SK-N-SH (cell line): ENCODE results near the gene AK6.

Experiments
- CHD2 ChIP-seq: fragments of 150-350 bp; IDR thresholded peaks from 2 replicates; pipeline ENCODE4 v1.6.1; 2018; ENCODE audit warnings: low read length; ENCODE audit not compliant: partially characterized antibody
- CTCF ChIP-seq: fragments of 200-600 bp; sonication (generic); IDR thresholded peaks from 2 replicates; pipeline ENCODE4 v1.6.1; 2017; ENCODE audit warnings: antibody characterized with exemption, mild to moderate bottlenecking, moderate library complexity
- EP300 ChIP-seq, 2 experiments: IDR thresholded peaks; 2 replicates each; pipeline versions ENCODE4 v1.4.0 to v1.6.1; 2012; ENCODE audit warnings: borderline replicate concordance in 1 of 2, low read depth in 1 of 2, low read length in 1 of 2
- NFIC ChIP-seq: IDR thresholded peaks from 2 replicates; pipeline ENCODE4 v1.4.0; 2012; ENCODE audit warnings: borderline replicate concordance
- POLR2AphosphoS5 ChIP-seq: IDR thresholded peaks from 2 replicates; pipeline ENCODE4 v1.6.1; 2012; ENCODE audit warnings: low read depth, low read length
- RAD21 ChIP-seq: IDR thresholded peaks from 2 replicates; pipeline ENCODE4 v1.6.1; 2012; ENCODE audit warnings: mild to moderate bottlenecking, low read length
- REST ChIP-seq: IDR thresholded peaks from 2 replicates; pipeline ENCODE4 v1.6.1; 2012; ENCODE audit warnings: mild to moderate bottlenecking, low read depth, low read length, moderate library complexity
- USF2 ChIP-seq: fragments of 150-350 bp; IDR thresholded peaks from 2 replicates; pipeline ENCODE4 v1.6.1; 2017; ENCODE audit warnings: antibody characterized with exemption, low read length, low read depth, borderline replicate concordance
- YY1 ChIP-seq: IDR thresholded peaks from 2 replicates; pipeline ENCODE4 v1.4.0; 2012; ENCODE audit warnings: low read depth, mild to moderate bottlenecking
- ZBTB33 ChIP-seq: IDR thresholded peaks from 2 replicates; pipeline ENCODE4 v1.4.0; 2012; ENCODE audit warnings: low read depth, borderline replicate concordance

- TF ChIP-seq CTCF (no peak), REST (no peak), RAD21 (no peak), EP300 (IDR thresholded peaks at IDR 0.05; ENCODE audit: borderline replicate concordance in 1 of 2, low read depth in 1 of 2, low read length in 1 of 2) (no peak), NFIC (no peak), USF2 (no peak), ZBTB33 (no peak), POLR2AphosphoS5 (no peak), YY1 (no peak), CHD2 (no peak)
Measured at GRCh38 chr5:69416699-69417098, 47.4 kb upstream of the AK6 start.
